SK-N-MC (cell line): Measurements from ENCODE around the gene INHBC.

ENCODE experiments used
- EZH2 ChIP-seq: fragments of 200-600 bp; sonication (generic); IDR thresholded peaks from one replicate; pipeline ENCODE4 v1.6.1; 2017; ENCODE audit warnings: antibody characterized with exemption
- POLR2AphosphoS5 ChIP-seq: IDR thresholded peaks from 2 replicates; pipeline ENCODE4 v1.6.1; 2012; ENCODE audit warnings: mild to moderate bottlenecking, low read depth, low read length, borderline replicate concordance

DNA sequence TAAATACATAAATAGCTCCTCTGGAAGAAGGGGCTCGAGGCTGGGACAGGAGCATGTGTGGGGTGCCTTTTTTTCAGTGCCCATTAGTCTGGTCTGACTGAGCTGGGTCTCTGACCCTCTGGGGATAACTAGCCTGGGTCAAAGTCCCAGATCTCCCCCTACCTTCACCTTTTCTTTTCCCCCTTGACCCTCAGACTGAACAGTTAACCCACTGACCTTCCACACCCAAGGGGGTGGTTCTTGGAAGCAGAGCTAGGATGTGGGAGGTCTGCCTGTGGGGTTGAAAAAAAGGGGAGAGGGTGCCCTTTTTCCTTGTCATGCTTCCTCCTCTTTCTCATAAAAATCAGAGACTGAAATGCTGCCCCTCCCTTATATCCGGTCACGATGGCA is 24.1 kb downstream of the INHBC start:
- TF ChIP-seq POLR2AphosphoS5 (no peak), EZH2 (no peak)
